ENCODE results near the gene CPT1C.
"Not testable (repeated sequence)": the region's sequence is repeated elsewhere in the genome, so short reads cannot be mapped to it uniquely, and the experiment has no call there.

The CPT1C gene

DNA sequence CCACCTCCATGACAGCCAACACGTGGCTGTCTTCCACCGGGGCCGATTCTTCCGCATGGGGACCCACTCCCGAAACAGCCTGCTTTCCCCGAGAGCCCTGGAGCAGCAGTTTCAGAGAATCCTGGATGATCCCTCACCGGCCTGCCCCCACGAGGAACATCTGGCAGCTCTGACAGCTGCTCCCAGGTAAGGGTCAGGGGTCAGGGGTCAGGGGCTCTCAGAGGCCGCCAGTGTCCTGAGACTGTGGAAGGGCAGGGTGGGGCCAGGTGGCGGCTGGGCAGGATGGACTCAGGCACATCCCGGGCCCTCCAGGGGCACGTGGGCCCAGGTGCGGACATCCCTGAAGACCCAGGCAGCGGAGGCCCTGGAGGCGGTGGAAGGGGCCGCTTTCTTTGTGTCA lies 15.0 kb downstream of the CPT1C start:
- DNase-seq (ENCODE audit: low read depth) = no peak

GRCh38 chr19:49710372-49710951 lies 19.5 kb downstream of the CPT1C start:
- no peak for DNase-seq (ENCODE audit: low read depth)

GRCh38 chr19:49712397-49712859 lies 21.5 kb downstream of the CPT1C start:
- no peak for DNase-seq (ENCODE audit: low read depth)

DNA sequence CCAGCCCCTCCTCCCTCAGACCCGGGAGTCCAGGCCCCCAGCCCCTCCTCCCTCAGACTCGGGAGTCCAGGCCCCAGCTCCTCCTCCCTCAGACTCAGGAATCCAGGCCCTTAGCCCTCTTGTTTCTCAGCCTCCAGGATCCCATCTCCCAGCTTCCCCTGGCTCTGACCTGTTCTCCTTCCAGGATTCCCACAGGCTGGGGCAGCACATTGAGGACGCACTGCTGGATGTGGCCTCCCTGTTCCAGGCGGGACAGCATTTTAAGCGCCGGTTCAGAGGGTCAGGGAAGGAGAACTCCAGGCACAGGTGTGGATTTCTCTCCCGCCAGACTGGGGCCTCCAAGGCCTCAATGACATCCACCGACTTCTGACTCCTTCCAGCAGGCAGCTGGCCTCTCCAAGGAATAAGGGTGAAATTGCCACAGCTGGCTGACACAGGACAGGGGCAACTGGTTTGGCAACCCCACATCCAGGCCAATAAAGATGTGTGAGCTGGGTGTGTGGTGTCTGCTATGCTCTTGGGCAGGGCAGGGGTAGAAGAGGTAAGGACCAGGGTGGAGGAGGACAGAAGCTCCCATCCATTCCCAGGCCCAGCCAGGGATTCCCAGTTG lies 22.4 kb downstream of the CPT1C start:
- DNase-seq (ENCODE audit: low read depth) = no peak

DNA sequence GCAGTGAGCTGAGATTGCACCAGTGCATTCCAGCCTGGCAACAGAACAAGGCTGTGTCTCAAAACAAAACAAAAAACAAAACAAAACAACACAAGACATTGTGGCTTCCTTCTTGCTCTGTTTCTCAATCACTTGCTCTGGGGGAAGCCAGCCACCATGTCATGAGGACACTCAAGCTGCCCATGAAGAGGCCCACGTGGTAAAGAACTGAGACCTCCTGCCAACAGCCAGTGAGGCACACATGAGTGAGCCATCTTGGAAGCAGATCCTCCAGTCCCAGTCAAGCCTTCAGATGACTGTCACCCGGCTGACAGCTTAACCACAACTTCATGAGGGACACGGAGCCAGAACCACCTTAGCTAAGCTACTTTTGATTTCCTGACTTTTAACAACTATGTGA lies 25.2 kb downstream of the CPT1C start:
- no peak for DNase-seq (ENCODE audit: low read depth)

- DNase-seq (ENCODE audit: low read depth) = no peak
Measured at GRCh38 chr19:49718511-49718910, 27.6 kb downstream of the CPT1C start.

DNA sequence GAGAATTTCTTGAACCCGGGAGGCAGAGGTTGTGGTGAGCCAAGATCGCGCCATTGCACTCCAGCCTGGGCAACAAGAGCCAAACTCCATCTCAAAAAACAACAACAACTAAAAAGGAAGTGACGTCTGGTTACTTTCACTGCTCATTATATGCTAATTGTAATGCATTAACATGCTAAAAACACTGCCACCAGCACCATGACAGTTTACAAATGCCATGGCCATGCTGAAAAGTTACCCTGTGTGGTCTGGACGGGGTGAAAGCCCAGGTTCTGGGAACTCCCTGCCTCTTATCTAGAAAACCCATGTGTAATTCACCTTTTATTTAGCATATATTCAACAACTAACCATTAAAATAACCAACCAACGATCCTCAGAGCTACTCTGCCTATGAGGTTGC lies 28.1 kb downstream of the CPT1C start:
- no peak for DNase-seq (ENCODE audit: low read depth)

GRCh38 chr19:49719420-49719819 lies 28.5 kb downstream of the CPT1C start:
- not testable (repeated sequence) for DNase-seq (ENCODE audit: low read depth)

DNA sequence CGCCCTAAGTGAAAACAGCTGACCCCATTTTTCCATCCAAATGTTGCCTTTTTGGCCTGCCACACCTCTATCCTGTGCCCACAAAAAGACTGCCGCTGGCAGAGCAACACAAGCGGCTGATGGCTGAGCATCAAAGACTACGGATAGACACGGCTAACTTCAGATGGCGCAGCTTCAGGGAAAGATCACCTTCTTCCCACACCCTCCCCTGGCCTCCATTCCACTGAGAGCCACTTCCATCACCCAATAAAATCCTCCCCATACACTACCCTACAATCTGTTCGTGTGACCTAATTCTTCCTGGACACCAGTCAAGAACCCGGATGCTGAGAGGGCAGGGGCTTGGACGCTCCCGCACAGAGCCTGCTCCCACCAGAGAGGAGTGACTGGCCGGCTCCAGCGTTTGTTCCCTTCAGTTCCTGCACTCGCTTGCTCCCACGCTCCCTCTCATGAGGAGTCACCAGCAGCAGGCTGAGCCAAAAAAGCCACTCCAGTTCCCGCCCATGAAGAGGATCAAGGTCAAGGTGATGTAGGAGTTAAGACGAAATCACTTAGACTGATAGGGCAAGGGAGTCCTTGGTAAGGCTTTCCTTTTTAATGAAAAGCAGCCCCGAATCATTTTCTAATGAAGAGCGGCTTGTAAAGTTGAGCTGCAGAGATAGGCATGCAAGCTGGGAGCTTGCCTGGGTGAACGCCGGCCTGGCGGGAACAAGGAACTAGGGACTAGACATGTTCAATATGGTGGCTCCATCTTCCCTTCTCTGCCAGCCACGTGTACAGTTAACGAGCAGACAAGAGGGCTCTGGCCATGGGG lies 36.5 kb downstream of the CPT1C start:
- no peak for DNase-seq (ENCODE audit: low read depth)

DNA sequence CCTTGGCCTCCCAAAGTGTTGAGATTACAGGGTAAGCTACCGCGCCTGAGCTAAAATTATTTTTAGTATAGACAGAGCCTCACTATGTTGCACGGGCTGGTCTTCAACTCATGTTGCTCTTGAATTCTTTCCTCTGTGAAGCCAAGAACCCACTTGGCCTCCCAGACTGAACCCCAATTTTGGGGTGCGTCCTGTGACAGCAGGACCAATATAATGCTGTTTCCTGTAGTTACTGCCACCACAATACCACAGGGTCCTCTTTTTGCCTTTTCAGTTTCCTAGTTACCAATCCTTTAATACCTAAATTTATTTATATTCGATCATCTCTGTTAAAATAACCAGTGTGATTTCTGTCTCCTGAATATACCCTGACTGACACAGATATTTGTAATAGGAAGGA lies 39.2 kb downstream of the CPT1C start:
- no peak for DNase-seq (ENCODE audit: low read depth)

DNA sequence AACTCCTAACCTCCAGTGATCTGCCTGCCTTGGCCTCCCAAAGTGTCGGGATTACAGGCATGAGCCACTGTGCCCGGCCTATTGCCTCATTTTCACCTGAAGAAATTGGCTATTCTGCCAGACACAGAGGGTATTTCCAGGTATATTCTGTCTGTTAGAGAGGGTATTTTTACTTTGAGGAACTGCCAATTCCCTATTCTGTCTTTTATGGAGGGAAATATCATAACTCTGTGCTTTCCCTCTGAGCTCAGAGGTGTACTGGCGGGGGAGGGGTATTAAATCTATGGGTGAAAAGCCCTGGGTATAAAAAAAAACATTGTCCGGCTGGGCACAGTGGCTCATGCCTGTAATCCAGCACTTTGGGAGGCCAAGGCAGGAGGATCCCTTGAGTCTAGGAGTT lies 47.4 kb downstream of the CPT1C start:
- no peak for DNase-seq (ENCODE audit: low read depth)

GRCh38 chr19:49739098-49739497 lies 48.2 kb downstream of the CPT1C start:
- DNase-seq (ENCODE audit: low read depth) = no peak

DNA sequence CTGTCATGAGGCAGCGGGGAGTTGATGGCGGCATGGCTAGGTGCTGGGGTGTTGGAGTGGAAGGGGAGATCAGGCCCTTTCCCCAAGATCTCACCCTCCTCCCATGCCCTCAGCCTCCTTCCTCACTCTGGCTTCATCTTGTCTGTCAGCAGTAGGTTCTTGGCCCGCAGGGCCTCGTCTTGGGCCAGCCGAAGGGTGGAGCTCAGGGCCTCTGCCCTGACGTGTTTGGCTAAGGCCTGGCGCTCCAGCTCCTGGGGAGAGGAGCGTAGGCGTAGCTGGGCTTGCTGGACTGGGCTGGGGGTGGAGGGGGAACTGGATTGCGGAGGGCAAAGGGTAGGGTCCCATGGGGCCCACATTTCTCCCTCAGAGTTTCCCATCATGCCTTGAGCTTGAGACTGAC lies 49.0 kb downstream of the CPT1C start:
- DNase-seq (ENCODE audit: low read depth) = no peak

GRCh38 chr19:49741210-49741844 lies 50.4 kb downstream of the CPT1C start:
- no peak for DNase-seq (ENCODE audit: low read depth)

GRCh38 chr19:49744946-49745381 lies 54.0 kb downstream of the CPT1C start:
- DNase-seq (ENCODE audit: low read depth) = no peak

GRCh38 chr19:49746206-49746958 lies 55.5 kb downstream of the CPT1C start:
- no peak for DNase-seq (ENCODE audit: low read depth)

DNA sequence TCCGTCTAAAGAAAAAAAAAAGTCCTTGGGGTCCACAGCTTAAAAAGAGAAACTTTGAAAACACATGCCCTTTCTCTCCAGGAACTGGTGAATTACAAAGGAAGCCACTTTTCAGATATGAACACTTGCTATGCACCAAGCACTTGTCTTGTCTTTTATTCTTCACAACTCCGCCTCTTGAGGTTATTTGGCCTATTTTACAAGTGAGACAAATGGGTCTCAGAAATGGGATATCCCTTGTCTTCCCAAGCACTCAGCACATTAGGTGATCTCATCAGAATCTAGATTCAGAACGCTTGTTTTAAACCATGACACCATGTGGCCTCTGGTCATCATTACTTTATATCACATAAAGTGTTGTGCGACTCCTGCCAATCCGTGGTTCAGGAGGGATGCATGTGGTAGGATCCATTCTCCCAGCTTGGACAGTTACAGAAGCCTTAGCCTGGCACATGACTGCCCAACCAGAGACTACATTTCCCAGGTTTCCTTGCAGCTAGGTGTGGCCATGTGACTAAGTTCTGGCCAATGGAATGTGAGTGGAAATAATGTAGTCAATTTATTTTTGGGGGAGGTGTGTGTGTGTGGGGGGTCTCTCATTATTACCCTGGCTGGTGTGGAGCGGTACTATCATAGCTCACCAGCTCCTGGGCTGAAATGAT lies 58.3 kb downstream of the CPT1C start:
- no peak for DNase-seq (ENCODE audit: low read depth)

DNA sequence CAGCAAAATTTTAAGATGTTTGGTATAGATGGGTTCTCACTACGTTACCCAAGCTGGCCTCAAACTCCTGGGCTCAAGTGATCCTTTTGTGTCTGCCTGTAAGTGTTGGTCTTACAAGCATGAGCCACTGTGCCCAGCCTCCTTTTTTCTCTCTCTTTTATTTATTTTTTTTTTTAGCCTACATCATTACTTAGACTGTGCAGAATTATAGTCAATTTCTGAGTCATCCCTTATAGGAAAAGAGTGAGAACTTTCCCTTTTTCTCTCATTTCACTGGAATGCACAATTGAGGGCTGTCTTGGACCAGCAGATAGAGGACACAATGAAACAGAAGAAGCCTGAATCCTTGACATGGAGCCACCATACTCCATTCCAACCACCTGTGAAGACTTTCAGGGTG lies 58.9 kb downstream of the CPT1C start:
- no peak for DNase-seq (ENCODE audit: low read depth)

GRCh38 chr19:49752701-49753100 lies 61.8 kb downstream of the CPT1C start:
- DNase-seq (ENCODE audit: low read depth) = no peak

DNA sequence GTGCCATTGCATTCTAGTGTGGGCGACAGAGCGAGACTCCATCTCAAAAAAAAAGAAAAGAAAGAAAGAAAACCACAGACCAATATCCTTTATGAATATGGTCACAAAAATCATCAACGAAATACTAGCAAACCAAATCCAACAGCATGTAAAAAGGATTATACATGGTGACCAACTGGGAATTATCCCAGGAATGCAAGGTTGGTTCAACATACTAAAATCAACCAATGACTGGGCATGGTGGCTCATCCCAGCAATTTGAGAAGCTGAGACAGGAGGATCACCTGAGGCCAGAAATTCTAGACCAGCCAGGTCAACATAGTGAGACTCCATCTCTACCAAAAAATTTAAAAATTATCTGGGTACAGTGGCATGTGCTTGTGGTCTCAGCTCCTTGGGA lies 65.0 kb downstream of the CPT1C start:
- DNase-seq (ENCODE audit: low read depth) = no peak

- no peak for DNase-seq (ENCODE audit: low read depth)
Measured at GRCh38 chr19:49758292-49758691, 67.4 kb downstream of the CPT1C start.

DNA sequence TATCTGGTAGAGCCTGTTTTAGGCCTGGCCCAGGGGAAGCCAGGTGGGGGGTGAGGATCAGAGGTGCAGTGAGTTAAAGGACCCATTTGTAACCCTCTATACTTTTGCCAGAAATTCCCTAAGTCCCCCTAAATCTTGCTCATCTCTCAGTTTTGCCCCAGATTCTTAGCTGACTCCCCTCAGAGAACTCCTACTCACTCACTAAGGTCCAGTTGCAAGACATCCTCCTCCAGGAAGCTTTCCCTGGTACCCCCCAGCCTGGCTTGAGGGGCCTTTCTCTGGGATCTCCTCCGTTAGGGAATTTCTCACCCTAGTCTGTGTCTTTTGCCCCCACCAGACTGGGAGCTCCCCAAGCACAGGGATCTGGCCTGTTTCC lies 70.3 kb downstream of the CPT1C start:
- no peak for DNase-seq (ENCODE audit: low read depth)
